ENCODE results near the gene PIGL.

- TF ChIP-seq TAF1 (IDR thresholded peaks at IDR 0.05; ENCODE audit: borderline replicate concordance, low read depth, low read length): no peak
- TF ChIP-seq POLR2AphosphoS5 (IDR thresholded peaks at IDR 0.05; ENCODE audit: low read depth, low read length): no peak
Observed at GRCh38 chr17:16281351-16281750, 64.3 kb downstream of the PIGL start.
